HUES48 (cell line): Measurements from ENCODE around the gene CDHR5.

Experiments
- H3K27ac ChIP-seq: one replicate; pipeline ENCODE4 v1.7.0; 2013; ENCODE audit warnings: low read depth, low read length, inconsistent platforms
- H3K27me3 ChIP-seq: 2 replicates; pipeline ENCODE4 v1.6.1; 2013; ENCODE audit warnings: mild to moderate bottlenecking, low read length; ENCODE audit not compliant: control insufficient read depth, insufficient read depth
- H3K36me3 ChIP-seq: 2 replicates; pipeline ENCODE4 v1.6.1; 2013; ENCODE audit warnings: low read length; ENCODE audit not compliant: control insufficient read depth, insufficient read depth
- H3K4me1 ChIP-seq: 2 replicates; pipeline ENCODE4 v1.6.1; 2013; ENCODE audit warnings: mild to moderate bottlenecking, low read length; ENCODE audit not compliant: control insufficient read depth, insufficient read depth
- H3K4me3 ChIP-seq: 2 replicates; pipeline ENCODE4 v1.5.1; 2013; ENCODE audit warnings: mild to moderate bottlenecking, low read depth, low read length
- H3K9ac ChIP-seq: 2 replicates; pipeline ENCODE4 v1.6.1; 2013; ENCODE audit warnings: mild to moderate bottlenecking, low read depth, low read length, moderate library complexity
- H3K9me3 ChIP-seq: 2 replicates; pipeline ENCODE4 v1.6.1; 2013; ENCODE audit warnings: low read length; ENCODE audit not compliant: control insufficient read depth, insufficient read depth

The CDHR5 gene

GRCh38 chr11:606245-606644 lies 18.5 kb downstream of the CDHR5 start:
- H3K4me1 ChIP-seq = no peaks in the 10 kb centered on the region
- H3K9me3 ChIP-seq = no peaks in the 10 kb centered on the region
- no peaks in the 10 kb centered on the region for H3K27me3 ChIP-seq
- H3K27ac ChIP-seq = no peak overlapping the region
- peaks cover 98% of the 10 kb centered on the region for H3K36me3 ChIP-seq
- no peak overlapping the region for H3K4me3 ChIP-seq
- H3K9ac ChIP-seq = no peak overlapping the region

DNA sequence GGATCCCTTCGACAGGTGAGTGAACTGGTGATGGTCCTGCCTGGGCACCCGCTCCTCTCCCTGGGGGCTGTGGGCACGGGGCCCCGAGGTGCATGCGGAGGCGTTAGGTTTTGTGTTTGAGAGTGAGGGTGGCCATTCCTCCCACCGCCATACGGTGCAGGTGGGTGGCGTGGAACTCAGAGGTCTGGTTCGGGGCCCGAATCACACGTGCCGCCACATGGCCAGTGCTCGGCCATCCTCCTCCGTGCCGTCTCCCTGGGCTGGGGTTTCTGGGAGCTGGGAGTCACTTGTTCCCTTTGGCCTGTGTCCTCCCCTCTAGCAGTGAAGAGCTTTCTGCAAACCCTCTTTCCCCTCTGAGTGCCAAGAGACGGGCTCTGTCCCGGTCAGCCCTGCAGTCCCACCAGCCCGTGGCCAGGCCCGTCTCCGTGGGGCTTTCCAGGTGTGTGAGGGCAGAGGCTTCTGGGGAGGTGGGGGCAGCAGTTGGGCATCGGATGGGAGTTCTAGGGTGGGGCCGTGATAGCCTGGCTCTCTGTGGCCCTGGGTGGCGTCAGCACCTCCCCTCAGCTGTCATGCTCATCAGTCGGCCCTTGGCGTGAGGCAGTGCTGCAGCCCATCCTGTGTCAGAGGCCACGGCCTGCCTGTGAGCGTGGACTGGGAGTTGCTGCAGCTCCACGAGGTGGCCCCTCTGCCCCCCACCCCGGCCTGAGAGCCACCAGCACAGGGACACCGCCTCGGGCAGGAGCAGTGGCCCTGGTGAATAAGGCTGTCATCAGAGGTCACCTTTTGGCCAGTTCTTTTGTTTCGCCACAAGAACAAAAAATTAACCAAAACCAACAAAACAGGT lies 19.2 kb downstream of the CDHR5 start:
- Histone ChIP-seq H3K4me3 (no peak overlapping the region), H3K36me3 (peaks cover 95% of the 10 kb centered on the region), H3K27me3 (no peaks in the 10 kb centered on the region), H3K4me1 (no peaks in the 10 kb centered on the region), H3K9me3 (no peaks in the 10 kb centered on the region), H3K9ac (no peak overlapping the region), H3K27ac (no peak overlapping the region)

DNA sequence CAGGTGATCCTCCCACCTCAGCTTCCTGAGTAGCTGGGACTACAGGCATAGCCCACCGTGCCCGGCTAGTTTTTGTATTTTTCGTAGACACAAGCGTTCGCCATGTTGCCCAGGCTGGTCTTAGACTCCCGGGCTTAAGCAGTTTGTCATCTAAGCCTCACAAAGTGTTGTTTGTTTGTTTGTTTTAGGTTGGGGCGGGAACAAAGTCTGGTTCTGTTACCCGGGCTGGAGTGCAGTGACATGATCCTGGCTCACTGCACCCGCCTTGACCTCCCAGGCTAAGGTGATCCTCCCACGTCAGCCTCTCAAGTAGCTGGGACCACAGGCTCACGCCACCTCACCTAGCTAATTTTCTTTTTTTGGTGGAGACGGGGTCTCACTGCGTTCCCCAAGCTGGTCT lies 21.6 kb downstream of the CDHR5 start:
- Histone ChIP-seq H3K27ac (no peak overlapping the region), H3K9ac (no peak overlapping the region), H3K4me3 (no peak overlapping the region), H3K9me3 (no peaks in the 10 kb centered on the region), H3K36me3 (peaks cover 92% of the 10 kb centered on the region), H3K4me1 (no peaks in the 10 kb centered on the region), H3K27me3 (no peaks in the 10 kb centered on the region)

GRCh38 chr11:601573-602245 lies 23.0 kb downstream of the CDHR5 start:
- H3K9ac ChIP-seq = no peak overlapping the region
- no peaks in the 10 kb centered on the region for H3K9me3 ChIP-seq
- H3K36me3 ChIP-seq = peaks cover 90% of the 10 kb centered on the region

GRCh38 chr11:598005-598680 lies 26.6 kb downstream of the CDHR5 start:
- Histone ChIP-seq H3K4me1 (no peaks in the 10 kb centered on the region), H3K27me3 (no peaks in the 10 kb centered on the region), H3K9me3 (no peaks in the 10 kb centered on the region), H3K36me3 (peaks cover 90% of the 10 kb centered on the region), H3K4me3 (no peak overlapping the region), H3K27ac (no peak overlapping the region), H3K9ac (no peak overlapping the region)

More at GRCh38 chr11:601573-602245, 23.0 kb downstream of the CDHR5 start:
- H3K27ac ChIP-seq = no peak overlapping the region
- no peaks in the 10 kb centered on the region for H3K27me3 ChIP-seq
- no peak overlapping the region for H3K4me3 ChIP-seq
- H3K4me1 ChIP-seq = no peaks in the 10 kb centered on the region

DNA sequence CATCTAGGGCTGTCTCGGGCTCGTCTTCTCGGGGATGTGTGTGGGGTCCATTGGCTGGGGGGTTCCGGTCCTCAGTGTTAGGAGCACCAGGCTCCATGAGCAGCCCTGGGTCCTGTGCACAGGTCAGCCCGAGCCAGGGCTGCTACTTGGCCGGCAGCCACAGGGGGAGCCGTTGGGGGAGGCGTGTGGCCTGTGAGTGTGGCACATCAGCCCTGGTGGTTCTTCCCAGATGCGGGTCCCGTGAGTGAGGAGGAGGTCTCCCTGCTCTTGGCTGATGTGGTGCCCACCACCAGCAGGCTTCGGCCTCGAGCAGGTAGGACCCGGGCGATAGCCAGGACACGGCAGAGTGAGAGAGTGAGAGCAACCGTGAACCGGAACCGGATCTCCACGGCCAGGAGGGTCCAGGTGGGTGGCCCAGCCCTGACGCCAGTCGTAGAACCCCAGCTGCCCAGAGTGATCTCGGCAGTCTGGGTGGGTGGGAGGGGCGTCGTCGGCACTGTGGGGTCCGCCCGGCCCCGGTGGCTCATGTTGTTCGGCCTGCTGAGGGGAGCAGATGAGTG lies 27.5 kb downstream of the CDHR5 start:
- no peaks in the 10 kb centered on the region for H3K9me3 ChIP-seq
- no peak overlapping the region for H3K4me3 ChIP-seq
- H3K27me3 ChIP-seq = no peaks in the 10 kb centered on the region
- H3K9ac ChIP-seq = no peak overlapping the region
- H3K27ac ChIP-seq = no peak overlapping the region
- no peaks in the 10 kb centered on the region for H3K4me1 ChIP-seq
- peaks cover 93% of the 10 kb centered on the region for H3K36me3 ChIP-seq

DNA sequence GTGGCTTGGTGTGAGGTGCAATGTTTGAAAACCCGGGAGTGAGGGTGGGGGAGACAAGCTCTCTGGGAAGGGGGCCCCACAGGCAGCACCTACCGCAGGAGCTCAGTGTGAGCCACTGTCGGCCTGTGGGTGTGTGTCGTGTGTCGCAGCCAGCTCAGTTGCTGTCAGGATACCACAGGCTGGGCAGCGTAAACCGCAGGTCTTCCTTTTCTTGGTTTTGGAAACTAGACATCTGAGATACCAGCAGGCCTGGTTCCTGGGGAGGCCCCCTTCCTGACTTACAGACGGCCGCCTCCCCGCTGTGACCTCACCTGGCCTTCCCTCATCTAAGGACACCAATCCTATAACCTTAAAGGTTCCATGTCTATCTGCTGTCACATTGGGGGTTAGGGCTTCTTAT lies 28.4 kb downstream of the CDHR5 start:
- Histone ChIP-seq H3K36me3 (peaks cover 90% of the 10 kb centered on the region), H3K4me1 (no peaks in the 10 kb centered on the region), H3K27me3 (no peaks in the 10 kb centered on the region), H3K4me3 (no peak overlapping the region), H3K27ac (no peak overlapping the region), H3K9ac (no peak overlapping the region), H3K9me3 (no peaks in the 10 kb centered on the region)

DNA sequence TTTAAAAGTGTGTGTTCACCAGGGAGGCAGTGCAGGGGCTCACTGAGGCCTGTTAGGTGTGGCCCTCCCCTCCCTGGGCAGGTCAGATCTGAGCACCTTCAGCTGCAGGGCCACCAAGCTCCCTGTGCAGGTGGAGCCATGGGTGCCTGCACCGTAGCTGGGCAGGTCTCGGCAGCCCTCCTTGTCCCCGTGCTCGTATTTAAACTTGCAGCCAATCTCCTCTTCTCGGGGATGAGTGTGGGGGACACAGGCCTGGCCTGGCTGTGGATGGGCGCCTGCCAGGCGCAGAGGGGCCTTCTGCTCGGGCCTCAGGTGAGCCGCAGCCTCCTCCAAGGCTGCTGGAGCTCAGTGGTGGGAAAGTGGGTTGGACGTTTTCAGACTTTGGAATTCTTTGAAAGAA lies 29.4 kb downstream of the CDHR5 start:
- Histone ChIP-seq H3K27ac (no peak overlapping the region), H3K4me3 (no peak overlapping the region), H3K9me3 (no peaks in the 10 kb centered on the region), H3K4me1 (no peaks in the 10 kb centered on the region), H3K27me3 (no peaks in the 10 kb centered on the region), H3K36me3 (peaks cover 92% of the 10 kb centered on the region), H3K9ac (no peak overlapping the region)

DNA sequence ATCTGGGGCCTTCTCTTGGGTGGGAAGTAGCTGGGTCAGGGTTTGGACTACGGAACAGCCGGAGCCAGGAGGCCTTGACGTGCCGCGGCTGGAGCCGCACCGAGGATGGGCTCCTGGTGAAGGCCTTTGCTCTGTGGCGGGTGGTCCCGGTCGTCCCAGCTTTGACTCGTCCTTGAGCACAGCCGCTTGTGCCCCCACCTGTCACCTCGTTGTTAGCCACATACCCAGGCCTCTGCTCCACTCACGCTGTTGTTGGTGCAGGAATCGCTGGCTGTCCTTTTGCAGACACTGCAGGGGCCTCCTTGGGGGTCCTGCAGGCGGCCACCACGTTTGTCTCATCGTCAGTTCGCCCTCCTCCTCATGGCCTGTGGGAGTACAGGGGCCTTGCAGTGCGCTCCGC lies 31.4 kb downstream of the CDHR5 start:
- H3K36me3 ChIP-seq = peaks cover 94% of the 10 kb centered on the region

DNA sequence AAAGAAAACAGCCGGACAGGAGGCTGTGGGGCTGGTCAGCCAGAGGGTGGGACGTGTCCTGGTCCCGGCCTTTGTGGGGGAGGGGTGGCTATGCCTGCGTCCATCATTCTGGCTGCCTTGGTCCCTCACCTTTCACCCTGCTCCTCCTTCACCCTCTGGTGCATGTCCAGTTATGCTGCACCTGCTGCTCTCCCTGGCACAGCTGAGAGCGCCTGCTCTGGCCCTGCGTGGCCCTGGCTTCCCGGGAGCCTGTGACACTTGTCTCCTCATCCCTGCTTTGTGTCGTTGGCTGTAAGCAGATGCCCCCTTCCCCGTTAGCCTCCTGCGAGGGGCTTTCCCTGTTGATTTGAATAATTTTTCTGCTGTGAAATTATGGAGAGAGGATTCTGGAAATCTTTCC lies 31.8 kb downstream of the CDHR5 start:
- no peak overlapping the region for H3K4me3 ChIP-seq
- no peak overlapping the region for H3K27ac ChIP-seq
- H3K36me3 ChIP-seq = peaks cover 93% of the 10 kb centered on the region
- no peaks in the 10 kb centered on the region for H3K27me3 ChIP-seq
- no peak overlapping the region for H3K9ac ChIP-seq
- H3K4me1 ChIP-seq = no peaks in the 10 kb centered on the region
- H3K9me3 ChIP-seq = no peaks in the 10 kb centered on the region

More for the DNA sequence above, 31.4 kb downstream of the CDHR5 start:
- Histone ChIP-seq H3K4me3 (no peak overlapping the region), H3K4me1 (no peaks in the 10 kb centered on the region), H3K27ac (no peak overlapping the region), H3K9me3 (no peaks in the 10 kb centered on the region), H3K27me3 (no peaks in the 10 kb centered on the region), H3K9ac (no peak overlapping the region)

GRCh38 chr11:592501-592900 lies 32.3 kb downstream of the CDHR5 start:
- H3K9me3 ChIP-seq = no peaks in the 10 kb centered on the region
- H3K36me3 ChIP-seq = peaks cover 93% of the 10 kb centered on the region
- H3K4me3 ChIP-seq = no peak overlapping the region
- H3K9ac ChIP-seq = no peak overlapping the region
- no peaks in the 10 kb centered on the region for H3K27me3 ChIP-seq
- H3K27ac ChIP-seq = no peak overlapping the region
- H3K4me1 ChIP-seq = no peaks in the 10 kb centered on the region
